Measurements from ENCODE around the gene PADI2. TPM values are rescaled to one million over a fixed set of nuclear protein-coding genes. Genes with fewer than 3 reads are reported as not detected.

PADI2 gene
- total RNA-seq, 1 donor from 2014 or later: 15.2 TPM

- no peak for DNase-seq (ENCODE audit: low read depth)
- no peak for TF ChIP-seq CTCF (conservative IDR thresholded peaks at IDR 0.05; ENCODE audit: low read depth, low read length)
- H3K4me3 ChIP-seq (ENCODE audit: low read depth, low read length): no peak overlapping the region
These were observed 96.1 kb downstream of the PADI2 start for GRCh38 chr1:17023102-17023501.

GRCh38 chr1:17021896-17022295, 97.4 kb downstream of the PADI2 start:
- no peak for TF ChIP-seq CTCF (conservative IDR thresholded peaks at IDR 0.05; ENCODE audit: low read depth, low read length)
- DNase-seq (ENCODE audit: low read depth): no peak
- H3K4me3 ChIP-seq (ENCODE audit: low read depth, low read length): no peak overlapping the region

- no peak for DNase-seq (ENCODE audit: low read depth)
- no peak for TF ChIP-seq CTCF (conservative IDR thresholded peaks at IDR 0.05; ENCODE audit: low read depth, low read length)
- H3K4me3 ChIP-seq (ENCODE audit: low read depth, low read length): no peak overlapping the region
These were observed 98.7 kb downstream of the PADI2 start for GRCh38 chr1:17020502-17020901.

- no peak for DNase-seq (ENCODE audit: low read depth)
- H3K4me3 ChIP-seq (ENCODE audit: low read depth, low read length): no peak overlapping the region
- no peak for TF ChIP-seq CTCF (conservative IDR thresholded peaks at IDR 0.05; ENCODE audit: low read depth, low read length)
These were observed 100.4 kb downstream of the PADI2 start for GRCh38 chr1:17018849-17019248.

GRCh38 chr1:17017435-17017834, 101.8 kb downstream of the PADI2 start:
- no peak for DNase-seq (ENCODE audit: low read depth)
- no peak overlapping the region for H3K4me3 ChIP-seq (ENCODE audit: low read depth, low read length)
- no peak for TF ChIP-seq CTCF (conservative IDR thresholded peaks at IDR 0.05; ENCODE audit: low read depth, low read length)

Other genes with a start within 250 kb of the PADI2 start
- gene RNU1-2, start 223.5 kb downstream of the PADI2 start, total RNA-seq: under 0.01 TPM in 2 replicates
- gene CROCC, start 197.5 kb downstream of the PADI2 start, total RNA-seq: 15.2 and 17.7 TPM in 2 replicates
- 42.2 and 53.2 TPM in 2 replicates for gene MFAP2, start 138.8 kb downstream of the PADI2 start, total RNA-seq
- gene ATP13A2, start 107.5 kb downstream of the PADI2 start, total RNA-seq: 75.7 and 87.8 TPM in 2 replicates
- gene SDHB, start 65.4 kb downstream of the PADI2 start, total RNA-seq: 118 and 183 TPM in 2 replicates
- gene PADI1, start 85.7 kb upstream of the PADI2 start, total RNA-seq: 1.1 and 3.4 TPM in 2 replicates
- gene PADI3, start 129.6 kb upstream of the PADI2 start, total RNA-seq: 0.07 TPM in 1 of 2 replicates, not detected in the other
- not detected in 2 replicates for gene PADI4, start 188.7 kb upstream of the PADI2 start, total RNA-seq

Data from epithelial cell of proximal tubule (primary cell).